HEK293T (cell line): ENCODE results near the gene SSH2.

Source experiments
- CTCF ChIA-PET: fragments of 350-600 bp; formaldehyde crosslinking; extraction: SDS; loops from one replicate; lab custom pipeline; 2021; ENCODE audit warnings: antibody characterized with exemption, inconsistent platforms; lab: Yijun Ruan, JAX
- POLR2A ChIA-PET: fragments of 350-600 bp; formaldehyde crosslinking; extraction: SDS; loops from one replicate; lab custom pipeline; 2020; ENCODE audit warnings: antibody characterized with exemption, inconsistent platforms; lab: Yijun Ruan, JAX
- DNase-seq: peaks from one replicate; pipeline ENCODE4 v3.0.0; 2012; ENCODE audit warnings: mixed read lengths; ENCODE audit errors: extremely low spot score
- ARNT ChIP-seq: fragments of 450-650 bp; IDR thresholded peaks from 2 replicates; pipeline ENCODE4 v1.6.1; 2017; ENCODE audit warnings: mild to moderate bottlenecking
- BHLHE40 ChIP-seq: fragments of 450-650 bp; IDR thresholded peaks from 2 replicates; pipeline ENCODE4 v1.6.1; 2016; ENCODE audit warnings: mild to moderate bottlenecking, moderate library complexity, borderline replicate concordance
- CTBP1 ChIP-seq: fragments of 450-650 bp; IDR thresholded peaks from 2 replicates; pipeline ENCODE4 v1.6.1; 2016; ENCODE audit warnings: borderline replicate concordance
- ELF4 ChIP-seq: fragments of 450-650 bp; IDR thresholded peaks from 2 replicates; pipeline ENCODE4 v1.6.1; 2017; ENCODE audit warnings: antibody characterized with exemption
- FOXA1 ChIP-seq: fragments of 450-650 bp; IDR thresholded peaks from 2 replicates; pipeline ENCODE4 v1.6.1; 2016; ENCODE audit warnings: mild to moderate bottlenecking
- FOXK2 ChIP-seq: fragments of 450-650 bp; IDR thresholded peaks from 2 replicates; pipeline ENCODE4 v1.6.1; 2016; ENCODE audit warnings: mild to moderate bottlenecking
- FOXM1 ChIP-seq: fragments of 450-650 bp; IDR thresholded peaks from 2 replicates; pipeline ENCODE4 v1.6.1; 2017; ENCODE audit warnings: mild to moderate bottlenecking, borderline replicate concordance
- HDGF ChIP-seq: fragments of 450-650 bp; IDR thresholded peaks from 2 replicates; pipeline ENCODE4 v1.6.1; 2017; ENCODE audit warnings: antibody characterized with exemption, borderline replicate concordance
- L3MBTL2 ChIP-seq: fragments of 450-650 bp; conservative IDR thresholded peaks from 2 replicates; pipeline ENCODE4 v1.6.1; 2016; ENCODE audit warnings: mild to moderate bottlenecking
- LEF1 ChIP-seq: fragments of 450-650 bp; IDR thresholded peaks from 2 replicates; pipeline ENCODE4 v1.6.1; 2017; ENCODE audit warnings: mild to moderate bottlenecking, borderline replicate concordance
- NFRKB ChIP-seq: fragments of 450-650 bp; IDR thresholded peaks from 2 replicates; pipeline ENCODE4 v1.6.1; 2016; ENCODE audit warnings: mild to moderate bottlenecking, moderate library complexity
- PKNOX1 ChIP-seq: fragments of 450-650 bp; IDR thresholded peaks from 2 replicates; pipeline ENCODE4 v1.6.1; 2016
- SP1 ChIP-seq: fragments of 450-650 bp; IDR thresholded peaks from 2 replicates; pipeline ENCODE4 v1.6.1; 2017
- SUZ12 ChIP-seq: fragments of 450-650 bp; IDR thresholded peaks from 2 replicates; pipeline ENCODE4 v1.6.1; 2016; ENCODE audit warnings: mild to moderate bottlenecking
- TARDBP ChIP-seq: fragments of 450-650 bp; IDR thresholded peaks from 2 replicates; pipeline ENCODE4 v1.6.1; 2016
- ZNF384 ChIP-seq: fragments of 450-650 bp; IDR thresholded peaks from 2 replicates; pipeline ENCODE4 v1.6.1; 2016

SSH2 gene

GRCh38 chr17:29918016-29918415 is 12.0 kb downstream of the SSH2 start:
- POLR2A ChIA-PET = interaction anchor here (1.4 kb wide), 1 partner anchor 68 kb away, joined by 4 read pairs; no protein-coding TSS in a partner anchor
- TF ChIP-seq PKNOX1 (peak; percentile 82), SUZ12 (no peak), TARDBP (no peak)
- DNase-seq = no peak
- CTCF ChIA-PET = no interaction called here

DNA sequence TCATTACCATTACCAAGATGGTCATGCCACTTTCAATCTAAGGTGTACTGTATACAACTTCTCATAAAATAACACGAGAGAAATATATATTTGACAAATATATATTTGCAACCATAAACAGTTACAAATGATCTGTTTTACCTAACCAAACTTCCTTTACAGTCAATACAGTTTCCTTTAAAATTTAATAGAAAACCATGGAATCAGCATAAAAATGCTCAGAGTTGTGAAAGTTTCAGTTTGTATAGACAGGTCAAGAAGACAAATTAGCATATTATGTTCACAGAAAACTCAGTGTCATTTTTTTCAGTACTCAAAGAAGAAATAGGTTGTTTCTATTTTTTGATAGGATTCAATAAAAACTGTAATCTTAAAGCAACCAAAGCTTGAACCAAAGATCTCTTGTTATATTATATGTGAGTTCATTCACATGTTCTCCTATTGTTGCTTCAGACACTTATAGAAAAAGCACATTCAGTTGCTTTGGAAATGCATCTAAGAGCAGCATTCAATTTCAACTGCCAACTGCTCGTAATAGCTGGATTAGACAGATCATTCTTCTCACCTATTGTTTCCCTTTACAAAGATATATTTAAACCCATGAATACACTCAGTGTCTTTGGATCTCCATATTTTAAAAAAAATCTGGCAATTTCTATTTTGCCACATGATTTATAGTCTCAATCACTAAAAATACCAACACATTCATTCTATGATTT is 15.1 kb downstream of the SSH2 start:
- ChIA-PET POLR2A (no interaction called here), CTCF (no interaction called here)
- no peak for DNase-seq
- no peak for TF ChIP-seq FOXM1
- no peak for TF ChIP-seq L3MBTL2
- no peak for TF ChIP-seq NFRKB
- no peak for TF ChIP-seq ZNF384
- no peak for TF ChIP-seq BHLHE40
- no peak for TF ChIP-seq SP1
- no peak for TF ChIP-seq HDGF
- TF ChIP-seq TARDBP = no peak

GRCh38 chr17:29911641-29912177 is 18.3 kb downstream of the SSH2 start:
- no peak for DNase-seq
- CTCF ChIA-PET = interaction anchor here (0.6 to 2.0 kb wide), 2 partner anchors 19 to 779 kb away, joined by 4 to 7 read pairs; partner anchors contain the start of gene SSH2
- no peak for TF ChIP-seq ARNT
- no peak for TF ChIP-seq ELF4
- no peak for TF ChIP-seq FOXK2
- no peak for TF ChIP-seq ZNF384
- no peak for TF ChIP-seq CTBP1
- no peak for TF ChIP-seq FOXA1
- no peak for TF ChIP-seq HDGF
- TF ChIP-seq LEF1 = no peak
- TF ChIP-seq NFRKB = no peak
- TF ChIP-seq L3MBTL2 = no peak
- no peak for TF ChIP-seq FOXM1
- POLR2A ChIA-PET = interaction anchor here (1.7 kb wide), 1 partner anchor 18 kb away, joined by 5 read pairs; the partner anchor contains the start of gene SSH2

- DNase-seq = no peak
- no peak for TF ChIP-seq PKNOX1
- no peak for TF ChIP-seq ELF4
- TF ChIP-seq CTBP1 = no peak
- no peak for TF ChIP-seq NFRKB
- TF ChIP-seq FOXA1 = no peak
- TF ChIP-seq SP1 = no peak
- TF ChIP-seq HDGF = no peak
- no peak for TF ChIP-seq TARDBP
- TF ChIP-seq LEF1 = no peak
- no peak for TF ChIP-seq FOXM1
- TF ChIP-seq ARNT = no peak
- no peak for TF ChIP-seq FOXK2
- no peak for TF ChIP-seq BHLHE40
- no peak for TF ChIP-seq L3MBTL2
- ChIA-PET CTCF (interaction anchor here (0.6 to 0.7 kb wide), 3 partner anchors 13 to 184 kb away, joined by 3 to 4 read pairs (median 3); no protein-coding TSS in a partner anchor), POLR2A (no interaction called here)
These were observed 20.6 kb downstream of the SSH2 start for GRCh38 chr17:29909236-29910003.

GRCh38 chr17:29906969-29907368 is 23.1 kb downstream of the SSH2 start:
- POLR2A ChIA-PET = no interaction called here
- CTCF ChIA-PET = no interaction called here
- no peak for TF ChIP-seq HDGF
- TF ChIP-seq ZNF384 = no peak
- TF ChIP-seq PKNOX1 = no peak
- no peak for DNase-seq

- TF ChIP-seq SP1 = no peak
- TF ChIP-seq TARDBP = no peak
- no peak for TF ChIP-seq NFRKB
- TF ChIP-seq LEF1 = no peak
- no peak for TF ChIP-seq ARNT
- no peak for TF ChIP-seq HDGF
- TF ChIP-seq L3MBTL2 = no peak
- TF ChIP-seq FOXM1 = no peak
- TF ChIP-seq ZNF384 = no peak
- TF ChIP-seq FOXK2 = no peak
- TF ChIP-seq PKNOX1 = no peak
- TF ChIP-seq CTBP1 = no peak
- TF ChIP-seq BHLHE40 = no peak
- TF ChIP-seq ELF4 = no peak
- no peak for TF ChIP-seq FOXA1
- TF ChIP-seq SUZ12 = no peak
- ChIA-PET CTCF (no interaction called here), POLR2A (interaction anchor here (1.4 kb wide), 1 partner anchor 24 kb away, joined by 3 read pairs; the partner anchor contains the start of gene SSH2)
- DNase-seq = no peak
These were observed 24.2 kb downstream of the SSH2 start for GRCh38 chr17:29905879-29906167.
